ENCODE data around the gene COL23A1. TPM values are rescaled to one million over a fixed set of nuclear protein-coding genes. Genes with fewer than 3 reads are reported as not detected.

Gene COL23A1
- polyA plus RNA-seq, 2 of the 4 experiments (the other 2 are of a cell fraction) = not detected

DNA sequence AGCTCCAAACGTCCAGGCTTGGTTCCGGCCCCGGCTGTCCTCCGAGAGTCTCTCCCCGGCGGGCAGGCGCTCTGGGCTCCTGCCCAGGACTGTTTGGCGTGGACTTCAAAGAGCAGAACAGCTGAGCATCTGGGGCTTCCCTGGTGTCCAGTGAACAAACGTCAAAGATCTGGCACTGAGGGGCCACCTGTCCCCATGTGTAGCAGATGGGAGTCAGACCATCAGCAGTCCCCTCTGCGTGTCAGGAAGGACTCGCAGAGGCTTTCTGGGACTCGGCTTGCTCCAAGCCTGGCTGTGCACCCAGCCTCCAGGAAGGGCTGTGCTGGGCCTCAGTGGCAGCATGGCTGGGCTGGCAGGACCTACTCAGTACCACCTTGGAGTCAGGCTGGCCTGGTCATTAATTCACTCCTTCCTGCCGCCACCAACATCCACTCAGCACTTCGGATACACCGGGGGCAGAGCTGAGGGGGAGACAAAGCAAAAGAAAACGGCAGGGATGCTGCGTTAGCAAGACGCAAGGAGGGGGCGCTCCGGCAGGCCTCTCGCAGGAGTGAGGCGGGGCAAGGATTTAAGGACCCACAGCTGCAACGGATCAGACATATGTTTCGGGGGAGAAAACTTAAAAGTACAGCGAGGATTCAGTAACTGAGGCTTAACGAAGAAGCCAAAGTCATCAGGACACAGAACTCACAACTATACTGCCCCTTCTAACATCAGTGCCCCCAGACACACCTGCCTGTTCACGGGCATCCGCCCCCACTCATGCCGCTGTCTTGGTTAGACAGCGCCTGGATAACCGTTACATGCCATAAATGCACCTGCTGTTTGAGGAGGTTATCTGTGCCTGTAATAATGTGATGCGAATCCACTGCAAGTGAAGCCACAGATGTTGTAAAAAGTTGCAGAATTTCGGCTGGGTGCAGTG is 193.1 kb downstream of the COL23A1 start:
- Histone ChIP-seq H3K4me3 (no peak overlapping the region), H3K4me1 (no peaks in the 10 kb centered on the region), H3K9me3 (peaks cover 4% of the 10 kb centered on the region; the same call in 2 of the 3 replicates), H3K27ac (no peak overlapping the region), H3K4me2 (no peak overlapping the region)
- TF ChIP-seq, protein P1, sequence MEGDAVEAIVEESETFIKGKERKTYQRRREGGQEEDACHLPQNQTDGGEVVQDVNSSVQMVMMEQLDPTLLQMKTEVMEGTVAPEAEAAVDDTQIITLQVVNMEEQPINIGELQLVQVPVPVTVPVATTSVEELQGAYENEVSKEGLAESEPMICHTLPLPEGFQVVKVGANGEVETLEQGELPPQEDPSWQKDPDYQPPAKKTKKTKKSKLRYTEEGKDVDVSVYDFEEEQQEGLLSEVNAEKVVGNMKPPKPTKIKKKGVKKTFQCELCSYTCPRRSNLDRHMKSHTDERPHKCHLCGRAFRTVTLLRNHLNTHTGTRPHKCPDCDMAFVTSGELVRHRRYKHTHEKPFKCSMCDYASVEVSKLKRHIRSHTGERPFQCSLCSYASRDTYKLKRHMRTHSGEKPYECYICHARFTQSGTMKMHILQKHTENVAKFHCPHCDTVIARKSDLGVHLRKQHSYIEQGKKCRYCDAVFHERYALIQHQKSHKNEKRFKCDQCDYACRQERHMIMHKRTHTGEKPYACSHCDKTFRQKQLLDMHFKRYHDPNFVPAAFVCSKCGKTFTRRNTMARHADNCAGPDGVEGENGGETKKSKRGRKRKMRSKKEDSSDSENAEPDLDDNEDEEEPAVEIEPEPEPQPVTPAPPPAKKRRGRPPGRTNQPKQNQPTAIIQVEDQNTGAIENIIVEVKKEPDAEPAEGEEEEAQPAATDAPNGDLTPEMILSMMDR (IDR thresholded peaks at IDR 0.05) = no peak
- TF ChIP-seq KDM5A (IDR thresholded peaks at IDR 0.05) (no peak), RFX5 (IDR thresholded peaks at IDR 0.05) (no peak), MAZ (IDR thresholded peaks at IDR 0.05; ENCODE audit: borderline replicate concordance, low read depth, low read length) (no peak), MAFK (IDR thresholded peaks at IDR 0.05; ENCODE audit: partially characterized antibody) (no peak), RAD21 (conservative IDR thresholded peaks at IDR 0.05 in 1 of 2, IDR thresholded peaks at IDR 0.05 in 1 of 2) (no peak)
- CTCF ChIA-PET = no interaction called here
- 46% methylated on average over 25 of the region's 33 CpGs for WGBS (ENCODE audit: missing lambda C conversion rate)
- ATAC-seq (no peak), DNase-seq (ENCODE audit: low read depth in 1 of 2, low spot score in 1 of 2) (no peak), FAIRE-seq (no peak)
- POLR2A ChIA-PET = no interaction called here

DNA sequence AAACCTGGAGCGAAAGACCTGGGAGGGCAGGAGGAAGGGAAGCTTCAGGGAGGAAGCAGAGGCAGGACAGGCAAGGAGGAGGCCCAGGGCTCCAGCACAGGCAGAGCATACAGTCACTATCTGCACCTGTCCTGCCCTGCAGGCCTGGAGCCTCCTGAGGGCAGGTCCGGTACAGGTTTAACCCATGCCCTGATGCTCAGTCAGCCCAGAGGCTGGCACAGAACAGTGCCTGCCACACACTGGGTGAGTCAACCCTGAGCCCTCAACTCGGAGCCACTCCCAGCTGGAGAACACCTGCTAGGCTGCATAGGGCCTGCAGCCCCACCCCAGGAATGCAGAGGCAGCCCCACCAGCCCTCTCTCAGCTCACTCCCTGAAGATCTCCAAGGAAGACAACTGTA is 196.1 kb downstream of the COL23A1 start:
- FAIRE-seq = no peak
- Histone ChIP-seq H3K4me2 (no peak overlapping the region), H3K27ac (no peak overlapping the region), H3K4me3 (no peak overlapping the region), H3K9me3 (no peaks in the 10 kb centered on the region; the same call in 2 of the 3 replicates), H3K4me1 (no peaks in the 10 kb centered on the region)
- DNase-seq (ENCODE audit: low read depth in 1 of 2, low spot score in 1 of 2) = no peak
- TF ChIP-seq POLR2AphosphoS2 (conservative IDR thresholded peaks at IDR 0.05; ENCODE audit: low read length) (no peak), MYC (IDR thresholded peaks at IDR 0.05; ENCODE audit: borderline replicate concordance, low read length) (no peak), MAFK (IDR thresholded peaks at IDR 0.05; ENCODE audit: partially characterized antibody) (no peak), NFE2L2 (conservative IDR thresholded peaks at IDR 0.05; ENCODE audit: low read length) (no peak), RAD21 (conservative IDR thresholded peaks at IDR 0.05 in 1 of 2, IDR thresholded peaks at IDR 0.05 in 1 of 2) (no peak), SREBF2 (IDR thresholded peaks at IDR 0.05) (no peak), SMC3 (IDR thresholded peaks at IDR 0.05) (no peak), POLR2A (IDR thresholded peaks at IDR 0.05; ENCODE audit: low read length) (no peak), ZSCAN20 (CRISPR knock-in tag; IDR thresholded peaks at IDR 0.05) (no peak), FOSB (CRISPR knock-in tag; IDR thresholded peaks at IDR 0.05) (no peak)
- TF ChIP-seq, protein P2, sequence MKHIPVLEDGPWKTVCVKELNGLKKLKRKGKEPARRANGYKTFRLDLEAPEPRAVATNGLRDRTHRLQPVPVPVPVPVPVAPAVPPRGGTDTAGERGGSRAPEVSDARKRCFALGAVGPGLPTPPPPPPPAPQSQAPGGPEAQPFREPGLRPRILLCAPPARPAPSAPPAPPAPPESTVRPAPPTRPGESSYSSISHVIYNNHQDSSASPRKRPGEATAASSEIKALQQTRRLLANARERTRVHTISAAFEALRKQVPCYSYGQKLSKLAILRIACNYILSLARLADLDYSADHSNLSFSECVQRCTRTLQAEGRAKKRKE (CRISPR knock-in tag; IDR thresholded peaks at IDR 0.05; ENCODE audit: low read depth) = no peak
- TF ChIP-seq, protein P3, sequence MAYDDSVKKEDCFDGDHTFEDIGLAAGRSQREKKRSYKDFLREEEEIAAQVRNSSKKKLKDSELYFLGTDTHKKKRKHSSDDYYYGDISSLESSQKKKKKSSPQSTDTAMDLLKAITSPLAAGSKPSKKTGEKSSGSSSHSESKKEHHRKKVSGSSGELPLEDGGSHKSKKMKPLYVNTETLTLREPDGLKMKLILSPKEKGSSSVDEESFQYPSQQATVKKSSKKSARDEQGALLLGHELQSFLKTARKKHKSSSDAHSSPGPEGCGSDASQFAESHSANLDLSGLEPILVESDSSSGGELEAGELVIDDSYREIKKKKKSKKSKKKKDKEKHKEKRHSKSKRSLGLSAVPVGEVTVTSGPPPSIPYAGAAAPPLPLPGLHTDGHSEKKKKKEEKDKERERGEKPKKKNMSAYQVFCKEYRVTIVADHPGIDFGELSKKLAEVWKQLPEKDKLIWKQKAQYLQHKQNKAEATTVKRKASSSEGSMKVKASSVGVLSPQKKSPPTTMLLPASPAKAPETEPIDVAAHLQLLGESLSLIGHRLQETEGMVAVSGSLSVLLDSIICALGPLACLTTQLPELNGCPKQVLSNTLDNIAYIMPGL (CRISPR knock-in tag; IDR thresholded peaks at IDR 0.05; ENCODE audit: borderline replicate concordance) = no peak
- TF ChIP-seq, protein P4, sequence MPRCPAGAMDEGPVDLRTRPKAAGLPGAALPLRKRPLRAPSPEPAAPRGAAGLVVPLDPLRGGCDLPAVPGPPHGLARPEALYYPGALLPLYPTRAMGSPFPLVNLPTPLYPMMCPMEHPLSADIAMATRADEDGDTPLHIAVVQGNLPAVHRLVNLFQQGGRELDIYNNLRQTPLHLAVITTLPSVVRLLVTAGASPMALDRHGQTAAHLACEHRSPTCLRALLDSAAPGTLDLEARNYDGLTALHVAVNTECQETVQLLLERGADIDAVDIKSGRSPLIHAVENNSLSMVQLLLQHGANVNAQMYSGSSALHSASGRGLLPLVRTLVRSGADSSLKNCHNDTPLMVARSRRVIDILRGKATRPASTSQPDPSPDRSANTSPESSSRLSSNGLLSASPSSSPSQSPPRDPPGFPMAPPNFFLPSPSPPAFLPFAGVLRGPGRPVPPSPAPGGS (IDR thresholded peaks at IDR 0.05) = no peak
- ATAC-seq = no peak
- CTCF ChIA-PET = no interaction called here
- 28% methylated on average over 3 of the region's 3 CpGs for WGBS (ENCODE audit: missing lambda C conversion rate)
- POLR2A ChIA-PET = no interaction called here

Measured in A549 (cell line).